Body of pancreas (tissue), 4 donors: Measurements from ENCODE around the gene AFF3. TPM values are rescaled to one million over a fixed set of nuclear protein-coding genes. Genes with fewer than 3 reads are reported as not detected.

Source experiments
- ATAC-seq: fragments of 150-250 bp; one replicate; pipeline ENCODE4 v1.9.1; 2016
- DNase-seq, 4 donors: peaks; one replicate each; pipeline ENCODE4 v3.0.0-alpha.2; 2019
- H3K27ac ChIP-seq, 4 donors: fragments of 200-600 bp; sonication (generic); 1 replicate in 3 of 4; 2 replicates in 1 of 4; pipeline versions ENCODE4 v1.5.1 to v1.6.1; 2016 to 2019; ENCODE audit warnings: mild to moderate bottlenecking in 1 of 4, mixed read lengths in 1 of 4, moderate library complexity in 1 of 4
- H3K27me3 ChIP-seq, 2 donors: fragments of 200-600 bp; sonication (generic); one replicate each; pipeline ENCODE4 v1.6.0; 2016; ENCODE audit warnings: mild to moderate bottlenecking in 1 of 2
- H3K36me3 ChIP-seq, 2 donors: fragments of 200-600 bp; sonication (generic); replicated peaks in 1 of 2; 2 replicates each; pipeline ENCODE4 v1.5.1; 2016; ENCODE audit warnings: low read depth in 2 of 2; ENCODE audit not compliant: insufficient read depth in 1 of 2
- H3K4me1 ChIP-seq: fragments of 200-600 bp; sonication (generic); one replicate; pipeline ENCODE4 v1.6.0; 2016
- H3K4me3 ChIP-seq, 2 donors: fragments of 200-600 bp; sonication (generic); 1 replicate in 1 of 2; 2 replicates in 1 of 2; pipeline ENCODE4 v1.5.1; 2016 to 2019
- H3K9me3 ChIP-seq, 3 donors: fragments of 200-600 bp; sonication (generic); 1 replicate in 2 of 3; 2 replicates in 1 of 3; pipeline ENCODE4 v1.5.1; 2016
- CTCF ChIP-seq, 7 experiments: fragments of 450-650 bp in 4 of 7; fragments of 200-600 bp in 3 of 7; sonication (generic) in 3 of 7; IDR thresholded peaks; one replicate each; pipeline ENCODE4 v1.5.1; 2016 to 2019; ENCODE audit warnings: antibody characterized with exemption in 7 of 7
- POLR2A ChIP-seq, 3 donors: fragments of 450-650 bp; IDR thresholded peaks; one replicate each; pipeline ENCODE4 v1.6.1; 2016; ENCODE audit warnings: antibody characterized with exemption in 3 of 3, mild to moderate bottlenecking in 2 of 3
- WGBS, 2 donors: methylation state at CpG; one replicate each; pipeline ENCODE4 v1.1.5; 2017; 5-methylcytosine and 5-hydroxymethylcytosine counted together
- intact Hi-C: fragments of 100-400 bp; cut with DNase I; formaldehyde crosslinking; loops from one replicate; pipeline ENCODE4 v1.15.1; 2023
- total RNA-seq, 2 donors: library from RNA; depleted of rRNA; stranded (reverse); fragments of >200 nt; gene quantifications; one replicate each; pipeline ENCODE4 v1.1.0, GENCODE V29; 2016

The AFF3 gene
- total RNA-seq, 2 donors from 2014 or later, result 0.52 to 0.99 TPM

- no peaks in the 10 kb centered on the region for H3K4me1 ChIP-seq
- no peaks in the 10 kb centered on the region for H3K27me3 ChIP-seq
- no peaks in the 10 kb centered on the region for H3K9me3 ChIP-seq
- H3K36me3 ChIP-seq, result no peaks in the 10 kb centered on the region
- DNase-seq, result no peak
- ATAC-seq, result no peak
- no peak overlapping the region for H3K4me3 ChIP-seq
- TF ChIP-seq POLR2A (IDR thresholded peaks at IDR 0.05), result no peak
- intact Hi-C loops, result no loop called here
- WGBS, 2 donors, result 37 to 41% methylated on average over 2 of the region's 2 CpGs
- no peak overlapping the region for H3K27ac ChIP-seq
Observed at GRCh38 chr2:100008956-100009355, 133.4 kb downstream of the AFF3 start.

- TF ChIP-seq CTCF (IDR thresholded peaks at IDR 0.05), result no peak
- no peak for TF ChIP-seq POLR2A (IDR thresholded peaks at IDR 0.05)
- Histone ChIP-seq H3K27ac (no peak overlapping the region), H3K9me3 (no peaks in the 10 kb centered on the region), H3K4me3 (no peak overlapping the region), H3K4me1 (no peaks in the 10 kb centered on the region), H3K36me3 (no peaks in the 10 kb centered on the region), H3K27me3 (no peaks in the 10 kb centered on the region)
- DNase-seq (no peak), ATAC-seq (no peak)
- 85 to 89% methylated on average over 3 to 12 of the region's 12 CpGs for WGBS, 2 donors
- intact Hi-C loops, result no loop called here
Observed at GRCh38 chr2:100006516-100006915, 135.9 kb downstream of the AFF3 start.

- Histone ChIP-seq H3K9me3 (no peaks in the 10 kb centered on the region), H3K36me3 (no peaks in the 10 kb centered on the region), H3K27me3 (no peaks in the 10 kb centered on the region), H3K4me3 (no peak overlapping the region), H3K4me1 (no peaks in the 10 kb centered on the region), H3K27ac (no peak overlapping the region)
- ATAC-seq (no peak), DNase-seq (no peak)
- 45 to 62% methylated on average over 2 of the region's 2 CpGs for WGBS, 2 donors
- intact Hi-C loops, result no loop called here
- TF ChIP-seq POLR2A (IDR thresholded peaks at IDR 0.05) (no peak), CTCF (IDR thresholded peaks at IDR 0.05) (no peak)
Observed at GRCh38 chr2:100004959-100005387, 137.4 kb downstream of the AFF3 start.

GRCh38 chr2:100004348-100004884 is 138.0 kb downstream of the AFF3 start:
- Histone ChIP-seq H3K27ac (no peak overlapping the region), H3K36me3 (no peaks in the 10 kb centered on the region), H3K4me1 (no peaks in the 10 kb centered on the region), H3K4me3 (no peak overlapping the region), H3K9me3 (no peaks in the 10 kb centered on the region), H3K27me3 (no peaks in the 10 kb centered on the region)
- intact Hi-C loops, result no loop called here
- TF ChIP-seq POLR2A (IDR thresholded peaks at IDR 0.05), result no peak
- TF ChIP-seq CTCF (IDR thresholded peaks at IDR 0.05), result no peak
- no peak for ATAC-seq
- WGBS, 2 donors, result 71 to 80% methylated on average over 3 of the region's 3 CpGs
- DNase-seq, result no peak

GRCh38 chr2:100002059-100002458 is 140.3 kb downstream of the AFF3 start:
- H3K4me1 ChIP-seq, result no peaks in the 10 kb centered on the region
- DNase-seq (no peak), ATAC-seq (no peak)
- TF ChIP-seq CTCF (IDR thresholded peaks at IDR 0.05) (no peak), POLR2A (IDR thresholded peaks at IDR 0.05) (no peak)
- 70 to 75% methylated on average over 6 of the region's 6 CpGs for WGBS, 2 donors
- no peak overlapping the region for H3K27ac ChIP-seq
- H3K9me3 ChIP-seq, result no peaks in the 10 kb centered on the region
- intact Hi-C loops, result no loop called here
- no peaks in the 10 kb centered on the region for H3K36me3 ChIP-seq
- no peaks in the 10 kb centered on the region for H3K27me3 ChIP-seq
- no peak overlapping the region for H3K4me3 ChIP-seq
